Activated naive CD4-positive, alpha-beta T cell treated with anti-CD3 and anti-CD28 coated beads for 36 hours (primary cell): ENCODE data around the gene MAPKAPK5. TPM values are rescaled to one million over a fixed set of nuclear protein-coding genes. Genes with fewer than 3 reads are reported as not detected.
"Not testable (repeated sequence)": the region's sequence is repeated elsewhere in the genome, so short reads cannot be mapped to it uniquely, and the experiment has no call there.

Experiments
- CTCF ChIA-PET: fragments of 350-600 bp; sonication (Branson Sonifier 250); formaldehyde crosslinking; loops from one replicate; lab custom pipeline; 2021; ENCODE audit warnings: antibody characterized with exemption; lab: Charles Lee
- DNase-seq: peaks from one replicate; pipeline ENCODE4 v3.0.0-alpha.2; 2020
- H3K27ac Mint-ChIP-seq: one replicate; pipeline ENCODE4 v1.8.0; 2021; ENCODE audit warnings: mild to moderate bottlenecking, mixed read lengths
- H3K27me3 Mint-ChIP-seq: one replicate; pipeline ENCODE4 v1.8.0; 2021; ENCODE audit warnings: low read depth, mixed read lengths
- H3K36me3 Mint-ChIP-seq: one replicate; pipeline ENCODE4 v1.8.0; 2021; ENCODE audit warnings: low read depth, mixed read lengths
- H3K4me1 Mint-ChIP-seq: one replicate; pipeline ENCODE4 v1.8.0; 2021; ENCODE audit warnings: low read depth, mixed read lengths
- H3K4me3 Mint-ChIP-seq: one replicate; pipeline ENCODE4 v1.8.0; 2021; ENCODE audit warnings: mild to moderate bottlenecking, moderate library complexity, mixed read lengths
- H3K9me3 Mint-ChIP-seq: one replicate; pipeline ENCODE4 v1.8.0; 2021; ENCODE audit warnings: mixed read lengths
- intact Hi-C: fragments of 100-400 bp; cut with micrococcal nuclease; formaldehyde crosslinking; loops from one replicate; pipeline ENCODE4 v1.15.1; 2023
- total RNA-seq, 2 experiments: library from RNA; stranded (reverse); gene quantifications; one replicate each; pipeline ENCODE4 v1.2.3, GENCODE V29; 2021

MAPKAPK5 gene
- total RNA-seq, 2 experiments from 2014 or later: 41.9 to 43.6 TPM

GRCh38 chr12:111818340-111818739, 23.7 kb upstream of the MAPKAPK5 start:
- no peaks in the 10 kb centered on the region for H3K36me3 Mint-ChIP-seq
- H3K27ac Mint-ChIP-seq: no peak overlapping the region
- peaks cover 9% of the 10 kb centered on the region for H3K27me3 Mint-ChIP-seq
- CTCF ChIA-PET: no interaction called here
- no peaks in the 10 kb centered on the region for H3K9me3 Mint-ChIP-seq
- no peak overlapping the region for H3K4me3 Mint-ChIP-seq
- H3K4me1 Mint-ChIP-seq: peaks cover 2% of the 10 kb centered on the region
- DNase-seq: no peak
- intact Hi-C loops: no loop called here

GRCh38 chr12:111819191-111820158, 22.6 kb upstream of the MAPKAPK5 start:
- Mint-ChIP-seq H3K4me1 (no peaks in the 10 kb centered on the region), H3K27ac (no peak overlapping the region), H3K36me3 (no peaks in the 10 kb centered on the region), H3K4me3 (no peak overlapping the region), H3K9me3 (no peaks in the 10 kb centered on the region), H3K27me3 (peaks cover 9% of the 10 kb centered on the region)
- no peak for DNase-seq
- CTCF ChIA-PET: interaction anchor here (0.6 to 1.2 kb wide), 2 partner anchors 10 to 16 kb away, joined by 3 read pairs; no protein-coding TSS in a partner anchor
- intact Hi-C loops: loop anchor here (5.0 kb wide), 1 partner anchor 568 kb away; no protein-coding TSS in a partner anchor

- H3K27ac Mint-ChIP-seq, H3K4me3 Mint-ChIP-seq, H3K27me3 Mint-ChIP-seq, DNase-seq, CTCF ChIA-PET, H3K4me1 Mint-ChIP-seq, H3K36me3 Mint-ChIP-seq, H3K9me3 Mint-ChIP-seq: not testable (repeated sequence)
- intact Hi-C loops: loop anchor here (5.0 kb wide), 1 partner anchor 566 kb away; no protein-coding TSS in a partner anchor
Measured at GRCh38 chr12:111820828-111821227, 21.2 kb upstream of the MAPKAPK5 start.

GRCh38 chr12:111822886-111823285, 19.1 kb upstream of the MAPKAPK5 start:
- H3K4me1 Mint-ChIP-seq: no peaks in the 10 kb centered on the region

GRCh38 chr12:111823891-111824290, 18.1 kb upstream of the MAPKAPK5 start:
- H3K4me3 Mint-ChIP-seq: no peak overlapping the region
- H3K27me3 Mint-ChIP-seq: peaks cover 9% of the 10 kb centered on the region
- DNase-seq: no peak
- H3K4me1 Mint-ChIP-seq: no peaks in the 10 kb centered on the region
- no peak overlapping the region for H3K27ac Mint-ChIP-seq
- H3K36me3 Mint-ChIP-seq: no peaks in the 10 kb centered on the region
- no peaks in the 10 kb centered on the region for H3K9me3 Mint-ChIP-seq
- intact Hi-C loops: loop anchor here (5.0 kb wide), 1 partner anchor 563 kb away; no protein-coding TSS in a partner anchor
- CTCF ChIA-PET: interaction anchor here (0.9 to 2.3 kb wide), 2 partner anchors 11 to 71 kb away, joined by 3 to 10 read pairs; no protein-coding TSS in a partner anchor

More at GRCh38 chr12:111822886-111823285, 19.1 kb upstream of the MAPKAPK5 start:
- no peak for DNase-seq
- Mint-ChIP-seq H3K27ac (no peak overlapping the region), H3K9me3 (no peaks in the 10 kb centered on the region), H3K36me3 (no peaks in the 10 kb centered on the region), H3K27me3 (peaks cover 9% of the 10 kb centered on the region), H3K4me3 (no peak overlapping the region)
- CTCF ChIA-PET: interaction anchor here (2.3 kb wide), 1 partner anchor 10 kb away, joined by 10 read pairs; no protein-coding TSS in a partner anchor
- intact Hi-C loops: loop anchor here (5.0 kb wide), 1 partner anchor 564 kb away; no protein-coding TSS in a partner anchor

GRCh38 chr12:111824312-111824711, 17.7 kb upstream of the MAPKAPK5 start:
- intact Hi-C loops: loop anchor here (5.0 kb wide), 1 partner anchor 563 kb away; no protein-coding TSS in a partner anchor
- H3K27me3 Mint-ChIP-seq, H3K4me3 Mint-ChIP-seq, H3K9me3 Mint-ChIP-seq, H3K4me1 Mint-ChIP-seq, H3K36me3 Mint-ChIP-seq, H3K27ac Mint-ChIP-seq, DNase-seq: not testable (repeated sequence)
- CTCF ChIA-PET: interaction anchor here (0.9 kb wide), 1 partner anchor 71 kb away, joined by 3 read pairs; no protein-coding TSS in a partner anchor

- peaks cover 9% of the 10 kb centered on the region for H3K27me3 Mint-ChIP-seq
- H3K27ac Mint-ChIP-seq: no peak overlapping the region
- H3K36me3 Mint-ChIP-seq: no peaks in the 10 kb centered on the region
- CTCF ChIA-PET: interaction anchor here (2.8 to 3.2 kb wide), 2 partner anchors 10 to 12 kb away, joined by 7 to 12 read pairs; no protein-coding TSS in a partner anchor
- no peak for DNase-seq
- H3K9me3 Mint-ChIP-seq: no peaks in the 10 kb centered on the region
- H3K4me3 Mint-ChIP-seq: no peak overlapping the region
- no peaks in the 10 kb centered on the region for H3K4me1 Mint-ChIP-seq
- intact Hi-C loops: no loop called here
Measured at GRCh38 chr12:111825509-111825908, 16.5 kb upstream of the MAPKAPK5 start.

GRCh38 chr12:111826316-111826715, 15.7 kb upstream of the MAPKAPK5 start:
- CTCF ChIA-PET: interaction anchor here (0.6 to 3.2 kb wide), 3 partner anchors 11 to 28 kb away, joined by 4 to 12 read pairs (median 7); no protein-coding TSS in a partner anchor
- H3K4me1 Mint-ChIP-seq: no peaks in the 10 kb centered on the region
- peaks cover 9% of the 10 kb centered on the region for H3K27me3 Mint-ChIP-seq
- DNase-seq: no peak
- H3K4me3 Mint-ChIP-seq: no peak overlapping the region
- no peaks in the 10 kb centered on the region for H3K9me3 Mint-ChIP-seq
- intact Hi-C loops: no loop called here
- no peaks in the 10 kb centered on the region for H3K36me3 Mint-ChIP-seq
- H3K27ac Mint-ChIP-seq: no peak overlapping the region

- Mint-ChIP-seq H3K27ac (no peak overlapping the region), H3K4me1 (no peaks in the 10 kb centered on the region), H3K36me3 (no peaks in the 10 kb centered on the region), H3K4me3 (no peak overlapping the region), H3K27me3 (peaks cover 6% of the 10 kb centered on the region), H3K9me3 (no peaks in the 10 kb centered on the region)
- intact Hi-C loops: no loop called here
- CTCF ChIA-PET: interaction anchor here (2.8 to 3.2 kb wide), 2 partner anchors 12 to 14 kb away, joined by 7 to 12 read pairs; no protein-coding TSS in a partner anchor
- no peak for DNase-seq
Measured at GRCh38 chr12:111826992-111827391, 15.0 kb upstream of the MAPKAPK5 start.

- H3K9me3 Mint-ChIP-seq: peaks cover 6% of the 10 kb centered on the region
- CTCF ChIA-PET: interaction anchor here (2.8 to 3.2 kb wide), 2 partner anchors 13 to 15 kb away, joined by 7 to 12 read pairs; no protein-coding TSS in a partner anchor
- H3K4me3 Mint-ChIP-seq: no peak overlapping the region
- H3K36me3 Mint-ChIP-seq: no peaks in the 10 kb centered on the region
- no peaks in the 10 kb centered on the region for H3K27me3 Mint-ChIP-seq
- no peaks in the 10 kb centered on the region for H3K4me1 Mint-ChIP-seq
- DNase-seq: no peak
- H3K27ac Mint-ChIP-seq: no peak overlapping the region
- intact Hi-C loops: no loop called here
Measured at GRCh38 chr12:111827907-111828306, 14.1 kb upstream of the MAPKAPK5 start.

- no peaks in the 10 kb centered on the region for H3K27me3 Mint-ChIP-seq
- intact Hi-C loops: no loop called here
- H3K9me3 Mint-ChIP-seq: peaks cover 9% of the 10 kb centered on the region
- no peaks in the 10 kb centered on the region for H3K36me3 Mint-ChIP-seq
- H3K4me3 Mint-ChIP-seq: no peak overlapping the region
- no peaks in the 10 kb centered on the region for H3K4me1 Mint-ChIP-seq
- CTCF ChIA-PET: interaction anchor here (3.2 kb wide), 1 partner anchor 15 kb away, joined by 12 read pairs; no protein-coding TSS in a partner anchor
- no peak for DNase-seq
- no peak overlapping the region for H3K27ac Mint-ChIP-seq
Measured at GRCh38 chr12:111828338-111828979, 13.6 kb upstream of the MAPKAPK5 start.

GRCh38 chr12:111829635-111830034, 12.4 kb upstream of the MAPKAPK5 start:
- H3K4me3 Mint-ChIP-seq, H3K9me3 Mint-ChIP-seq, H3K36me3 Mint-ChIP-seq, intact Hi-C loops, H3K27ac Mint-ChIP-seq, DNase-seq, CTCF ChIA-PET, H3K27me3 Mint-ChIP-seq, H3K4me1 Mint-ChIP-seq: not testable (repeated sequence)
